ENCODE measurements around the gene ASB10. TPM values are rescaled to one million over a fixed set of nuclear protein-coding genes. Genes with fewer than 3 reads are reported as not detected.

The ASB10 gene
- total and polyA plus RNA-seq, 8 donors, result 0.05 TPM; not detected in 7

DNA sequence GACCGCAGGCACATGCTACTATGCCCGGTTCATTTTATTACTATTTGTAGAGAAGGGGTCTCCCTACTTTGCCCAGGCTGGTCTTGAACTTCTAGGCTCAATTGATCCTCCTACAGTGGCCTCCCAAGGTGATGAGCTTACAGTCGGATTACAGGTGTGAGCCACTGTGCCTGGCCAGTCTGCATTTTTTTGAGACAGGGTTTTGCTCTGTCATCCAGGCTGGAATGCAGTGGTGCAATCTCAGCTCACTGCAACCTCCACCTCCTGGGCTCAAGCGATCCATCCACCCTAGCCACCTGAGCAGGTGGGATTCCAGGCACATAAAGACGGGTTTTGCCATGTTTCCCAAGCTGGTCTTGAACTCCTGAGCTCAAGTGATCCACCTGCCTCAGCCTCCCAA is 25.6 kb upstream of the ASB10 start:
- Histone ChIP-seq H3K27me3 (no peaks in the 10 kb centered on the region), H3K4me3 (no peak overlapping the region), H3K9me3 (no peaks in the 10 kb centered on the region), H3K4me1 (no peaks in the 10 kb centered on the region), H3K27ac (no peak overlapping the region), H3K36me3 (peaks cover 35 to 59% (median 57%) of the 10 kb centered on the region in 4 donors)
- no peak for DNase-seq
- intact Hi-C loops (cut with DNase I; ENCODE audit: low total_unique reads), result no loop called here
- 81 to 92% (median 87%) methylated on average over 5 of the region's 5 CpGs for WGBS, 5 donors
- TF ChIP-seq, protein P1, sequence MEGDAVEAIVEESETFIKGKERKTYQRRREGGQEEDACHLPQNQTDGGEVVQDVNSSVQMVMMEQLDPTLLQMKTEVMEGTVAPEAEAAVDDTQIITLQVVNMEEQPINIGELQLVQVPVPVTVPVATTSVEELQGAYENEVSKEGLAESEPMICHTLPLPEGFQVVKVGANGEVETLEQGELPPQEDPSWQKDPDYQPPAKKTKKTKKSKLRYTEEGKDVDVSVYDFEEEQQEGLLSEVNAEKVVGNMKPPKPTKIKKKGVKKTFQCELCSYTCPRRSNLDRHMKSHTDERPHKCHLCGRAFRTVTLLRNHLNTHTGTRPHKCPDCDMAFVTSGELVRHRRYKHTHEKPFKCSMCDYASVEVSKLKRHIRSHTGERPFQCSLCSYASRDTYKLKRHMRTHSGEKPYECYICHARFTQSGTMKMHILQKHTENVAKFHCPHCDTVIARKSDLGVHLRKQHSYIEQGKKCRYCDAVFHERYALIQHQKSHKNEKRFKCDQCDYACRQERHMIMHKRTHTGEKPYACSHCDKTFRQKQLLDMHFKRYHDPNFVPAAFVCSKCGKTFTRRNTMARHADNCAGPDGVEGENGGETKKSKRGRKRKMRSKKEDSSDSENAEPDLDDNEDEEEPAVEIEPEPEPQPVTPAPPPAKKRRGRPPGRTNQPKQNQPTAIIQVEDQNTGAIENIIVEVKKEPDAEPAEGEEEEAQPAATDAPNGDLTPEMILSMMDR (IDR thresholded peaks at IDR 0.05), result no peak
- TF ChIP-seq POLR2A (IDR thresholded peaks at IDR 0.05), result no peak
- TF ChIP-seq EP300 (IDR thresholded peaks at IDR 0.05), result no peak
- no peak for TF ChIP-seq POLR2AphosphoS5 (IDR thresholded peaks at IDR 0.05)

DNA sequence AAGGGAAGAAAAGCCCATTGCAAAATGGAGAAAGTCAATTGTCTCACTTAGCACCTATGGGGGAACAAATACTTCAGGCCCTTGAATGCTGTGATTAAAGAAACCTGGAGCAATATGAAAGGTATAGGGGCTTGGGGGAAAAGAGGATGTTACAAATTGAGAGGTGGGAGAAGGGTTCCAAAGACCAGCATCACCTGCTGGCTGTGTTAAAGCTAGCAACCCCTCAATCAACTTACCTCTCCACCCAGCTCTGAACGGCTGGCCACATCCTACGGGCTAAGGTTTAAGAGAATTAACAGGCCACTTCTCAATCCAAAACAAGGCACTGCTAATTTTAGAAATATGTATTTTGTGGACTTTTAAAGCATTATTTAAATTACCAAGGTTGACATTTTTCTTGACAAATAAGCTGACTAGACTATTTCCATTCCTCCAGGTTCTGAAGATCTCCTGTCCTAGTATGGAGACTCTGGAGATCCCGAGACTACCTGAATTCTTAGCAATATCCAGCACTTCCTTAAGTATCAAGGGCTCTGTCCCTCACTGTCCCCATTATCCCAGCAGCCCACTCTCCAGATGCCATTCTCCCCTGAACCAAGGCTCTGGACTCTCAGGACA is 24.2 kb upstream of the ASB10 start:
- peaks cover 0 to 5% (median 3%) of the 10 kb centered on the region in 3 donors for H3K27me3 ChIP-seq
- H3K4me1 ChIP-seq, result no peaks in the 10 kb centered on the region
- peaks cover 29 to 45% (median 43%) of the 10 kb centered on the region in 4 donors for H3K36me3 ChIP-seq
- TF ChIP-seq EP300 (IDR thresholded peaks at IDR 0.05), result no peak
- TF ChIP-seq POLR2A (IDR thresholded peaks at IDR 0.05), result no peak
- TF ChIP-seq POLR2AphosphoS5 (IDR thresholded peaks at IDR 0.05), result no peak
- TF ChIP-seq, protein P1 (IDR thresholded peaks at IDR 0.05), result no peak
- no peak overlapping the region for H3K27ac ChIP-seq
- intact Hi-C loops (cut with DNase I; ENCODE audit: low total_unique reads), result no loop called here
- DNase-seq, result no peak
- 75 to 87% (median 80%) methylated on average over 3 of the region's 3 CpGs for WGBS, 5 donors
- no peaks in the 10 kb centered on the region for H3K9me3 ChIP-seq
- H3K4me3 ChIP-seq, result no peak overlapping the region

DNA sequence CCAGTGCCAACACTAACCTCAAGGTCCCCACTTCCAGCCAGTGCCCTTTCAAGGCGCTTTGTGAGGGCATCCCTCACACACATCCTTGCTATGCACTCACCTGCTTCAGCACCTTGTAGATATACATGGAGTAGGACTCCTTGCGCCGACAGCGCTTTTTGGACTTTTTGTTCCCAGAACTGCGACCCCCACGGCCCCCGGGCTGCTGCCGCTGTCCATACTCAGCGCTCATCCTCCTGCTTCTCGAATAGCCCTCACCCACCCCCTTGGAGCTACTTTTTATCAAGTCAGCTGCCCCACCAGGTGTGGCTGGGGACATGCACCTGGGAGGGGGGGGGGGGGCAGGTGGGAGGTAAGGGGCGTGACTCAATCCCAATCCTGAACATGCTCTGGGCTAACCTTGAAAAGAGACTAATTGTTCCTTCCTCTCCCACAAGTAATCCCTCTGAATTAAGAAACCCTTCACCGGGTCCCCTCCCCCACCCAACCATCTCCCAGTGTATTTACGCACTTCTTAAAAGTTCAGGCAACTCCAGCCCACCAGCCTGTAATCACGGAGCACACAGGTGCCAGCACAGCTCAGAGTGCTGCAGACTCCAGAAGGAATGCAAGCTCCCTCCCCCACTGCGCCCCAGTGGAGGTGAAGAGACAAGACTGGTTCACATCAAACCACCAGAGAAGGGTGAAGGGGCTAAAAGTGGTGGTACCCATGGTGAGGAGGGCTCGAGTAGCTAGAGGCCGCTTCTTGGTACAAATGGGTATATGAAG is 23.2 kb upstream of the ASB10 start, which contains the start of gene H2BK1:
Gene H2BK1, minus strand, starts transcription at position 402 of the 768 bp plus-strand sequence. Its CDS starts 170 bp downstream, at position 232.
- DNase-seq, result no peak
- H3K27ac ChIP-seq, result no peak within 1 kb of the TSS
- no peak for TF ChIP-seq POLR2AphosphoS5 (IDR thresholded peaks at IDR 0.05)
- no peak for TF ChIP-seq POLR2A (IDR thresholded peaks at IDR 0.05)
- TF ChIP-seq, protein P1 (IDR thresholded peaks at IDR 0.05), result no peak
- no peak for TF ChIP-seq EP300 (IDR thresholded peaks at IDR 0.05)
- H3K4me3 ChIP-seq, result no peak within 1 kb of the TSS
- H3K9me3 ChIP-seq, result no peaks in the 10 kb centered on the region
- peaks cover 0 to 15% (median 8%) of the 10 kb centered on the region in 3 donors for H3K27me3 ChIP-seq
- WGBS, 5 donors, result 73 to 78% (median 77%) methylated on average over 16 to 17 of the region's 17 CpGs
- H3K4me1 ChIP-seq, result no peaks in the 10 kb centered on the region
- H3K36me3 ChIP-seq, result peaks cover 22 to 35% (median 33%) of the 10 kb centered on the region in 4 donors
- intact Hi-C loops (cut with DNase I; ENCODE audit: low total_unique reads), result no loop called here

DNA sequence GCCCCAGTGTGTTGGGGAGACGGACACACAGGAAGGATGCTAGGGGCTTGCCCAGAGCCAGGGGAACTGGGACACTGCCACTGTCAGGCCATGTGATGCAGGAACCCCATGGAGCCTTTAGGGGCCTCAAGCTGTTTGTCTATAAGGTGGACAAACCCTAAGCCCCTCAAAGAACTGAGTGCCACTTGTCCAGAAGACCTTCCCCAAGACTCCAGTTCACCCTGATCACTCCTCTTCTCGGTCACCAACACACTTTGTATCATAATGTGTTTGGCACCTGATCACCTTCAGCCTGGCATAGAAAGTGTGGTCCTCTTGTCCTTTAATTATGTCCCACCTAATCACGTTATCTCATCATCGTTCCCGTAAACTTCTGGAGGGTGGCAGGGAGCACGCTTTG is 22.5 kb upstream of the ASB10 start:
- Histone ChIP-seq H3K27ac (no peak overlapping the region), H3K36me3 (peaks cover 15 to 28% (median 26%) of the 10 kb centered on the region in 4 donors), H3K27me3 (peaks cover 0 to 22% (median 15%) of the 10 kb centered on the region in 3 donors), H3K4me1 (no peaks in the 10 kb centered on the region), H3K4me3 (no peak overlapping the region), H3K9me3 (no peaks in the 10 kb centered on the region)
- 73 to 88% (median 77%) methylated on average over 6 of the region's 6 CpGs for WGBS, 5 donors
- intact Hi-C loops (cut with DNase I; ENCODE audit: low total_unique reads), result no loop called here
- TF ChIP-seq, protein P1 (IDR thresholded peaks at IDR 0.05), result no peak
- TF ChIP-seq POLR2A (IDR thresholded peaks at IDR 0.05), result no peak
- TF ChIP-seq EP300 (IDR thresholded peaks at IDR 0.05), result no peak
- TF ChIP-seq POLR2AphosphoS5 (IDR thresholded peaks at IDR 0.05), result no peak
- DNase-seq, result no peak
